ENCODE results near the gene RSPRY1. TPM values are rescaled to one million over a fixed set of nuclear protein-coding genes. Genes with fewer than 3 reads are reported as not detected.
A peak's percentile ranks its signal among the peaks of the same experiment; 100 is the strongest.

RSPRY1 gene
- total and polyA plus RNA-seq, 2 donors from 2014 or later, result 14.4 to 32.2 TPM

DNA sequence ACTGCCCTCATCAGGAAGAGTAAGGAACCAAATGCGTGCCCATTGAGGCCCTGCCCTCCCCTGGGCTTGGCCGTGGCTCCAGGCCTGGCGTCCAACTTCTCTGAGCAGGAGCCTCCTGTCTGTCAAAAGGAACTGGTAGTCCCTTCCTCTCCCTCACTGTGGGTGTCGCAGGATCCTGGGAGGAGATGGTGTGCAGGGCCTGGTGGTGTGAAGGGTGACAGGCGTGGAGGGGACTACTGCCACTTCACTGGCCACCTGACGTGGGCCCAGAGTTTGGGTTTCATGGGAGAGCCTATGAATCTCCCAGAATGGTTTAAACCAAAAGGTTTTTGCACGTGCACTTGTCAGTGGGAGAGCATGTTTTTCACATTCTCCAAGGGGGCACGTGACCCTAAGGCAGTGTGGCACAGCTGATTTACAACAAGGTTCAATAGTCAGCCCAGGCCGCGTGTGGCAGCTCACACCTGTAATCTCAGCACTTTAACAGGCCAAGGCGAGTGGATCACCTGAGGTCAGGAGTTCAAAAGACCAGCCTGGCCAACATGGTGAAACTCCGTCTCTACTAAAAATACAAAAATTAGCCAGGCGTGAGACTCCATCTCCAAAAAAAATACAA lies 71.4 kb downstream of the RSPRY1 start:
- Histone ChIP-seq H3K9ac (ENCODE audit: low read length in 3 of 3) (no peak overlapping the region), H3K27ac (ENCODE audit: low read depth in 2 of 2, low read length in 2 of 2) (no peak overlapping the region), H3K27me3 (ENCODE audit: control insufficient read depth, insufficient read depth, low read length) (no peaks in the 10 kb centered on the region), H3K36me3 (ENCODE audit: control insufficient read depth in 2 of 3, insufficient read depth in 3 of 3, low read length in 3 of 3) (peaks cover 3 to 35% (median 9%) of the 10 kb centered on the region in 3 donors), H3K9me3 (ENCODE audit: control insufficient read depth in 2 of 3, insufficient read depth in 1 of 3, low read length in 3 of 3) (no peaks in the 10 kb centered on the region), H3K4me1 (ENCODE audit: control insufficient read depth in 2 of 3, insufficient read depth in 2 of 3, low read depth in 1 of 3, low read length in 3 of 3) (peaks cover 0 to 13% (median 7%) of the 10 kb centered on the region in 3 donors), H3K4me3 (ENCODE audit: low read length in 3 of 3) (no peak overlapping the region)
- intact Hi-C loops (cut with DNase I), result no loop called here
- DNase-seq (peak in 1 of 5 donors; percentile 33), FAIRE-seq (no peak)
- TF ChIP-seq, protein P1, sequence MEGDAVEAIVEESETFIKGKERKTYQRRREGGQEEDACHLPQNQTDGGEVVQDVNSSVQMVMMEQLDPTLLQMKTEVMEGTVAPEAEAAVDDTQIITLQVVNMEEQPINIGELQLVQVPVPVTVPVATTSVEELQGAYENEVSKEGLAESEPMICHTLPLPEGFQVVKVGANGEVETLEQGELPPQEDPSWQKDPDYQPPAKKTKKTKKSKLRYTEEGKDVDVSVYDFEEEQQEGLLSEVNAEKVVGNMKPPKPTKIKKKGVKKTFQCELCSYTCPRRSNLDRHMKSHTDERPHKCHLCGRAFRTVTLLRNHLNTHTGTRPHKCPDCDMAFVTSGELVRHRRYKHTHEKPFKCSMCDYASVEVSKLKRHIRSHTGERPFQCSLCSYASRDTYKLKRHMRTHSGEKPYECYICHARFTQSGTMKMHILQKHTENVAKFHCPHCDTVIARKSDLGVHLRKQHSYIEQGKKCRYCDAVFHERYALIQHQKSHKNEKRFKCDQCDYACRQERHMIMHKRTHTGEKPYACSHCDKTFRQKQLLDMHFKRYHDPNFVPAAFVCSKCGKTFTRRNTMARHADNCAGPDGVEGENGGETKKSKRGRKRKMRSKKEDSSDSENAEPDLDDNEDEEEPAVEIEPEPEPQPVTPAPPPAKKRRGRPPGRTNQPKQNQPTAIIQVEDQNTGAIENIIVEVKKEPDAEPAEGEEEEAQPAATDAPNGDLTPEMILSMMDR (IDR thresholded peaks at IDR 0.05; ENCODE audit: borderline replicate concordance, extremely low read depth, insufficient read depth), result no peak

DNA sequence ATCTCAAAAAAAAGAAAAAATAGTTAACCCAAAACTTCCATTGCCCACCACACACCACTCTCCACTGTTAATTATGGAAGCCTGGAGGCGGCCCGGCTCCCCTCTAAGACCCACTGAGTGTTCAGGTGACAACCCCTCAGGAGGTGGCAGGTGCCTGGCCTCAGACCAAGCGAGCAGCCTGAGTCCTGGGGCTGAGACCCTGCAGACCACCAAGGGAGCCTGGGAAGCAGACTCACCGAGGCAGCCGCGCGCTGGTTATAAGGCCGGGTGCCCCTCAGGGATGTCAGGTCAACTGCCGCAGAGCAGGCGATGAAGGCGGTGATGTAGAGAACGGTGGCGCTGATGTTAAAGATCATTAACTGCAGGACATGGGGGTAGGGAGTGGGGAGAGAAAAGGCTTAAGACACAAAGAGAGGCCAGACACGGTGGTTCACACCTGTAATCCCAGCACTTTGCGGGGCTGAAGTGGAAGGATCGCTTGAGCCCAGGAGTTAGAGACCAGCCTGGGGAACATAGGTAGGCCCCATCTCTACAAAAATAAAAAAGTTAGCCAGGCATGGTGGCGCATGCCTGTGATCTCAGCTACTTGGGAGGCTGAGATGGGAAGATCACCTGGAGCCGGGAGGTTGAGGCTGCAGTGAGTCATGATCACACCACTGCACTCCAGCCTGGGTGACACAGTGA lies 72.2 kb downstream of the RSPRY1 start:
- no peaks in the 10 kb centered on the region for H3K27me3 ChIP-seq (ENCODE audit: control insufficient read depth, insufficient read depth, low read length)
- H3K27ac ChIP-seq (ENCODE audit: low read depth in 2 of 2, low read length in 2 of 2), result no peak overlapping the region
- TF ChIP-seq, protein P1 (IDR thresholded peaks at IDR 0.05; ENCODE audit: borderline replicate concordance, extremely low read depth, insufficient read depth), result no peak
- H3K4me1 ChIP-seq (ENCODE audit: control insufficient read depth in 2 of 3, insufficient read depth in 2 of 3, low read depth in 1 of 3, low read length in 3 of 3), result peaks cover 0 to 8% (median 6%) of the 10 kb centered on the region in 3 donors
- intact Hi-C loops (cut with DNase I), result no loop called here
- no peaks in the 10 kb centered on the region for H3K9me3 ChIP-seq (ENCODE audit: control insufficient read depth in 2 of 3, insufficient read depth in 1 of 3, low read length in 3 of 3)
- peaks cover 0 to 29% (median 5%) of the 10 kb centered on the region in 3 donors for H3K36me3 ChIP-seq (ENCODE audit: control insufficient read depth in 2 of 3, insufficient read depth in 3 of 3, low read length in 3 of 3)
- no peak overlapping the region for H3K9ac ChIP-seq (ENCODE audit: low read length in 3 of 3)
- FAIRE-seq, result no peak
- peak in 2 of 5 donors; percentile 31 to 68 for DNase-seq
- H3K4me3 ChIP-seq (ENCODE audit: low read length in 3 of 3), result no peak overlapping the region

DNA sequence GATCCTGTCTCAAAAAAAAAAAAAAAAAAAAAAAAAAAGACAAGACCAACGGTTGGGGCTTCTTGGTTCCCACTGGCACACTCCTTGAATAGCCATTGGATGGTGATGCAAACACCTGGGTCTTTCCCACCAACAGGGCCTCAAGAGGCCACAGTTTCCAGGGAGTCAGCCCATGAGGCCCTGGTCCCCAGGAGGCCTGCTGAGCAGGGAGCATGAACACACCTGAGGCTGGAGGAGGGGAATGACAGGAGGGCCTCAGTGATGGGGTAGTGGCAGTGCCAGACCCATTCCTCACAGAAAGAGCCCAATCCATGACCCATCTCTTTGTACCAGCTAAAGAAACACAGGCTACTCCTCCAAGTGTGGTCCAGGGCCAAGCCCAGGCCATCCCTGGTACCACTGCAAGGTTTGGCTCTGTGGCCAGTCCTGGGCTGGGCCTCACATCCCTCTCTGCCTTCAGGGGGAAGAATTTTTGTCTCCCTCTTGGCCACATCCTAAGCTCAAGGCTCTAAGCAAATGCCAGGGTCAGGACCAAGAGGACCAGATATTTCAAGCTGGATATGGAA lies 72.9 kb downstream of the RSPRY1 start:
- FAIRE-seq (no peak), DNase-seq (no peak)

More for the DNA sequence above, 72.9 kb downstream of the RSPRY1 start:
- intact Hi-C loops (cut with DNase I), result no loop called here
- H3K27me3 ChIP-seq (ENCODE audit: control insufficient read depth, insufficient read depth, low read length), result no peaks in the 10 kb centered on the region
- H3K4me3 ChIP-seq (ENCODE audit: low read length in 3 of 3), result no peak overlapping the region
- H3K4me1 ChIP-seq (ENCODE audit: control insufficient read depth in 2 of 3, insufficient read depth in 2 of 3, low read depth in 1 of 3, low read length in 3 of 3), result peaks cover 0 to 12% (median 5%) of the 10 kb centered on the region in 3 donors
- H3K27ac ChIP-seq (ENCODE audit: low read depth in 2 of 2, low read length in 2 of 2), result no peak overlapping the region
- no peaks in the 10 kb centered on the region for H3K9me3 ChIP-seq (ENCODE audit: control insufficient read depth in 2 of 3, insufficient read depth in 1 of 3, low read length in 3 of 3)
- TF ChIP-seq, protein P1 (IDR thresholded peaks at IDR 0.05; ENCODE audit: borderline replicate concordance, extremely low read depth, insufficient read depth), result no peak
- no peak overlapping the region for H3K9ac ChIP-seq (ENCODE audit: low read length in 3 of 3)
- peaks cover 0 to 28% (median 5%) of the 10 kb centered on the region in 3 donors for H3K36me3 ChIP-seq (ENCODE audit: control insufficient read depth in 2 of 3, insufficient read depth in 3 of 3, low read length in 3 of 3)
